NB4 (cell line): ENCODE results near the gene IRF2BP1.

ENCODE experiments used
- POLR2A ChIP-seq: IDR thresholded peaks from 2 replicates; pipeline ENCODE4 v1.6.1; 2011; ENCODE audit warnings: mild to moderate bottlenecking; ENCODE audit not compliant: insufficient read length; ENCODE audit errors: extremely low read depth
- TF ChIP-seq, protein P1 (sequence below): IDR thresholded peaks from one replicate; pipeline ENCODE4 v1.5.1; 2012; ENCODE audit warnings: low read depth, low read length

DNA sequence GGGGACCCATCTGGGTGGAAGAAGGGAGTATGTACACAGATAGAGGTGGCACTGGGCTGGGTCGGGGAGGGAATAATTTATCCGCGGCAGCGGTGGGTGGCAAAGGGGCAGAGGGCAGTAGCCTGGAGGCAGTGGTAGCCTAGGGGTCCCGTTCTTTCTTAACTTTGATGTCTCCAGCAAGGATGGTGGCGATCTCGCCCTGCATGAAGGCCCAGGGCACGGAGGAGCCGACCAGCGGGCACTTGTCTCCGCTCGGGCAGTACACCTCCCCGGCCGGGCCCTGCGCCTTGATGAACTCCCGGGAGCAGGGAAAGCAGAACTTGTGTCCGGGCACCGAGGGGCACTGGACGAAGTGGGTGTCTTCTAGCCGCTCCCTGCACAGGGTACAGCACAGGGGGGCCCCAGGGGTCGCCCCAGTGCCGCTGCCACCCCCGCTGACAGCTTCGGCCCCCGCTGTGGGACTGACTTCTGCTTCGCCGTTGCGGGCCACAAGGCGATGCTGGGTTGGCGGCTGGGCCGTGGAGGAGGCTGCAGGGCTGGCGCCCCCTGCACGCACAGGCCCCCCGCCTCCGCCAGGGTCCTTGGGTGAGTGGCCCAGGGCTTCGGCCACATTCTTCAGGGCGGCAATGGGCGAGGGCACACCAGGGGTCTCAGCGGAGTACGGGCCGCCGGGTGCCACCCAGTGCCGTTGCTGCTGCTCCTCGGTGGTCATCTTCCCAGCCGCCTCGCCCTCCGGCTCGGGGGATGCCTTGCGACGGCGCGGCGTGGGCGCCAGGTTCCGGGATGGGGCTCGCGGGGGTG is 1.9 kb downstream of the IRF2BP1 start:
- TF ChIP-seq, protein P1, sequence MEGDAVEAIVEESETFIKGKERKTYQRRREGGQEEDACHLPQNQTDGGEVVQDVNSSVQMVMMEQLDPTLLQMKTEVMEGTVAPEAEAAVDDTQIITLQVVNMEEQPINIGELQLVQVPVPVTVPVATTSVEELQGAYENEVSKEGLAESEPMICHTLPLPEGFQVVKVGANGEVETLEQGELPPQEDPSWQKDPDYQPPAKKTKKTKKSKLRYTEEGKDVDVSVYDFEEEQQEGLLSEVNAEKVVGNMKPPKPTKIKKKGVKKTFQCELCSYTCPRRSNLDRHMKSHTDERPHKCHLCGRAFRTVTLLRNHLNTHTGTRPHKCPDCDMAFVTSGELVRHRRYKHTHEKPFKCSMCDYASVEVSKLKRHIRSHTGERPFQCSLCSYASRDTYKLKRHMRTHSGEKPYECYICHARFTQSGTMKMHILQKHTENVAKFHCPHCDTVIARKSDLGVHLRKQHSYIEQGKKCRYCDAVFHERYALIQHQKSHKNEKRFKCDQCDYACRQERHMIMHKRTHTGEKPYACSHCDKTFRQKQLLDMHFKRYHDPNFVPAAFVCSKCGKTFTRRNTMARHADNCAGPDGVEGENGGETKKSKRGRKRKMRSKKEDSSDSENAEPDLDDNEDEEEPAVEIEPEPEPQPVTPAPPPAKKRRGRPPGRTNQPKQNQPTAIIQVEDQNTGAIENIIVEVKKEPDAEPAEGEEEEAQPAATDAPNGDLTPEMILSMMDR, result no peak
- TF ChIP-seq POLR2A, result no peak
